Measurements from ENCODE around the gene ARID3B. TPM values are rescaled to one million over a fixed set of nuclear protein-coding genes. Genes with fewer than 3 reads are reported as not detected.

Gene ARID3B
- polyA plus RNA-seq, 1 of the 3 experiments (the other 2 are of a cell fraction): 3.0 TPM

DNA sequence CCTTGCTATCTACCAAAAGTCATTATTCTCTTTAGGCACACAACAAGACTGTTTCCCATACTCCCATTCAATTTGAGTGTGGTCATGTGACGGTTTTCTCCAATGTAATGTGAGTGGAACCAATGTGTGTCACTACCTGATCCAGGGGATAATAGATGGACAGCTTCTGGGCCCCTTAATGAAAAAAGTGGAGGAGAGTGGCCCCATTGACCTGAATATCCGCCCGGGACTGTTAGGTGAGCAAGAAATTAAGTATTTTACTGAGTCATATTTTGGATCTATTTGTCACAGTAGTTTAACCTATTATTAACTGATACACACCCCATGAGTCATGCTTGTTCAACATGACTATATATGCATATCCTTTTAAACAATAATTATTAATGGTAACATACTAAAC lies 15.1 kb upstream of the ARID3B start:
- H3K9me3 ChIP-seq: no peaks in the 10 kb centered on the region
- H3K4me2 ChIP-seq: peak overlapping the region; percentile 23; the same call in 1 of the 2 replicates
- WGBS (ENCODE audit: low lambda C conversion rate): 24% methylated on average over 3 of the region's 3 CpGs

DNA sequence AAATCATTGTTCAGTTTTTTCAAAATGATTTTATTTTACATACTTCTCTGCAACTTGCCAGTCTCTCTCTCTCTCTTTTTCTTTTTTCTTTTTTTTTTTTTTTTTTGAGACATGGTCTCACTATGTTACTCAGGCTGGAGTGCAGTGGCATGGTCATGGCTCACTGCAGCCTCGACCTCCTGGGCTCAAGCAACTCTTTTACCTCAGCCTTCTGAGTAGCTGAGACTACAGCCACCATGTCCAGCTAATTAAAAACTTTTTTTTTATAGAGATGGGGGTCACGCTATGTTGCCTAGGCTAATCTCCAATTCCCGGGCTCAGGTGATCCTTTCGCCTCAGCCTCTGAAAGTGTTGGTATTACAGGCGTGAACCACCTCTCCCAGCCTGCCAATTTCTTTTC lies 12.1 kb upstream of the ARID3B start:
- Histone ChIP-seq H3K9me2 (no peaks in the 10 kb centered on the region), H3K27me3 (ENCODE audit: insufficient read depth) (no peaks in the 10 kb centered on the region), H3K4me1 (ENCODE audit: control insufficient read depth in 1 of 2, insufficient read depth in 2 of 2, low read depth in 1 of 2, low read length in 1 of 2) (peaks cover 0 to 25% of the 10 kb centered on the region in 2 experiments; a peak in 1 of 4 replicates), H3K36me3 (replicated peaks in 1 of 2; ENCODE audit: control insufficient read depth in 1 of 2, insufficient read depth in 2 of 2, low read length in 1 of 2) (no peaks in the 10 kb centered on the region), H3K9me3 (no peaks in the 10 kb centered on the region), H3K9ac (no peak overlapping the region), H3K27ac (ENCODE audit: low read depth in 2 of 2, low read length in 1 of 2) (no peak overlapping the region), H4K20me1 (ENCODE audit: insufficient read depth) (no peaks in the 10 kb centered on the region), H3K79me2 (ENCODE audit: insufficient read depth) (no peaks in the 10 kb centered on the region), H3K4me2 (no peak overlapping the region), H3F3A (replicated peaks; ENCODE audit: insufficient read depth) (peaks cover 13% of the 10 kb centered on the region), H2AFZ (ENCODE audit: low read depth) (no peak overlapping the region), H3K4me3 (ENCODE audit: low read depth in 2 of 2, low read length in 1 of 2) (no peak overlapping the region)
- ChIA-PET POLR2A (no interaction called here), CTCF (no interaction called here)
- WGBS (ENCODE audit: low lambda C conversion rate): 92% methylated on average over 5 of the region's 5 CpGs
- DNase-seq: no peak
- no peak for TF ChIP-seq EP300 (IDR thresholded peaks at IDR 0.05; ENCODE audit: borderline replicate concordance in 1 of 2, low read depth in 1 of 2, low read length in 1 of 2)
- TF ChIP-seq, protein P1, sequence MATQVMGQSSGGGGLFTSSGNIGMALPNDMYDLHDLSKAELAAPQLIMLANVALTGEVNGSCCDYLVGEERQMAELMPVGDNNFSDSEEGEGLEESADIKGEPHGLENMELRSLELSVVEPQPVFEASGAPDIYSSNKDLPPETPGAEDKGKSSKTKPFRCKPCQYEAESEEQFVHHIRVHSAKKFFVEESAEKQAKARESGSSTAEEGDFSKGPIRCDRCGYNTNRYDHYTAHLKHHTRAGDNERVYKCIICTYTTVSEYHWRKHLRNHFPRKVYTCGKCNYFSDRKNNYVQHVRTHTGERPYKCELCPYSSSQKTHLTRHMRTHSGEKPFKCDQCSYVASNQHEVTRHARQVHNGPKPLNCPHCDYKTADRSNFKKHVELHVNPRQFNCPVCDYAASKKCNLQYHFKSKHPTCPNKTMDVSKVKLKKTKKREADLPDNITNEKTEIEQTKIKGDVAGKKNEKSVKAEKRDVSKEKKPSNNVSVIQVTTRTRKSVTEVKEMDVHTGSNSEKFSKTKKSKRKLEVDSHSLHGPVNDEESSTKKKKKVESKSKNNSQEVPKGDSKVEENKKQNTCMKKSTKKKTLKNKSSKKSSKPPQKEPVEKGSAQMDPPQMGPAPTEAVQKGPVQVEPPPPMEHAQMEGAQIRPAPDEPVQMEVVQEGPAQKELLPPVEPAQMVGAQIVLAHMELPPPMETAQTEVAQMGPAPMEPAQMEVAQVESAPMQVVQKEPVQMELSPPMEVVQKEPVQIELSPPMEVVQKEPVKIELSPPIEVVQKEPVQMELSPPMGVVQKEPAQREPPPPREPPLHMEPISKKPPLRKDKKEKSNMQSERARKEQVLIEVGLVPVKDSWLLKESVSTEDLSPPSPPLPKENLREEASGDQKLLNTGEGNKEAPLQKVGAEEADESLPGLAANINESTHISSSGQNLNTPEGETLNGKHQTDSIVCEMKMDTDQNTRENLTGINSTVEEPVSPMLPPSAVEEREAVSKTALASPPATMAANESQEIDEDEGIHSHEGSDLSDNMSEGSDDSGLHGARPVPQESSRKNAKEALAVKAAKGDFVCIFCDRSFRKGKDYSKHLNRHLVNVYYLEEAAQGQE (IDR thresholded peaks at IDR 0.05; ENCODE audit: low read depth, low read length): no peak
- TF ChIP-seq TAF1 (IDR thresholded peaks at IDR 0.05; ENCODE audit: borderline replicate concordance, low read depth, low read length): no peak
- no peak for TF ChIP-seq ELF1 (IDR thresholded peaks at IDR 0.05)
- no peak for TF ChIP-seq RCOR1 (IDR thresholded peaks at IDR 0.05; ENCODE audit: low read length)
- TF ChIP-seq TEAD4 (IDR thresholded peaks at IDR 0.05; ENCODE audit: borderline replicate concordance, insufficient read depth): no peak
- TF ChIP-seq, protein P2, sequence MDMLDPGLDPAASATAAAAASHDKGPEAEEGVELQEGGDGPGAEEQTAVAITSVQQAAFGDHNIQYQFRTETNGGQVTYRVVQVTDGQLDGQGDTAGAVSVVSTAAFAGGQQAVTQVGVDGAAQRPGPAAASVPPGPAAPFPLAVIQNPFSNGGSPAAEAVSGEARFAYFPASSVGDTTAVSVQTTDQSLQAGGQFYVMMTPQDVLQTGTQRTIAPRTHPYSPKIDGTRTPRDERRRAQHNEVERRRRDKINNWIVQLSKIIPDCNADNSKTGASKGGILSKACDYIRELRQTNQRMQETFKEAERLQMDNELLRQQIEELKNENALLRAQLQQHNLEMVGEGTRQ (IDR thresholded peaks at IDR 0.05; ENCODE audit: borderline replicate concordance, low read depth, low read length): no peak
- TF ChIP-seq, protein P3, sequence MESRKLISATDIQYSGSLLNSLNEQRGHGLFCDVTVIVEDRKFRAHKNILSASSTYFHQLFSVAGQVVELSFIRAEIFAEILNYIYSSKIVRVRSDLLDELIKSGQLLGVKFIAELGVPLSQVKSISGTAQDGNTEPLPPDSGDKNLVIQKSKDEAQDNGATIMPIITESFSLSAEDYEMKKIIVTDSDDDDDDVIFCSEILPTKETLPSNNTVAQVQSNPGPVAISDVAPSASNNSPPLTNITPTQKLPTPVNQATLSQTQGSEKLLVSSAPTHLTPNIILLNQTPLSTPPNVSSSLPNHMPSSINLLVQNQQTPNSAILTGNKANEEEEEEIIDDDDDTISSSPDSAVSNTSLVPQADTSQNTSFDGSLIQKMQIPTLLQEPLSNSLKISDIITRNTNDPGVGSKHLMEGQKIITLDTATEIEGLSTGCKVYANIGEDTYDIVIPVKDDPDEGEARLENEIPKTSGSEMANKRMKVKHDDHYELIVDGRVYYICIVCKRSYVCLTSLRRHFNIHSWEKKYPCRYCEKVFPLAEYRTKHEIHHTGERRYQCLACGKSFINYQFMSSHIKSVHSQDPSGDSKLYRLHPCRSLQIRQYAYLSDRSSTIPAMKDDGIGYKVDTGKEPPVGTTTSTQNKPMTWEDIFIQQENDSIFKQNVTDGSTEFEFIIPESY (IDR thresholded peaks at IDR 0.05; ENCODE audit: borderline replicate concordance, low read depth): no peak
- TF ChIP-seq, protein P4, sequence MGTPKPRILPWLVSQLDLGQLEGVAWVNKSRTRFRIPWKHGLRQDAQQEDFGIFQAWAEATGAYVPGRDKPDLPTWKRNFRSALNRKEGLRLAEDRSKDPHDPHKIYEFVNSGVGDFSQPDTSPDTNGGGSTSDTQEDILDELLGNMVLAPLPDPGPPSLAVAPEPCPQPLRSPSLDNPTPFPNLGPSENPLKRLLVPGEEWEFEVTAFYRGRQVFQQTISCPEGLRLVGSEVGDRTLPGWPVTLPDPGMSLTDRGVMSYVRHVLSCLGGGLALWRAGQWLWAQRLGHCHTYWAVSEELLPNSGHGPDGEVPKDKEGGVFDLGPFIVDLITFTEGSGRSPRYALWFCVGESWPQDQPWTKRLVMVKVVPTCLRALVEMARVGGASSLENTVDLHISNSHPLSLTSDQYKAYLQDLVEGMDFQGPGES (IDR thresholded peaks at IDR 0.05; ENCODE audit: low read depth, low read length): no peak

More for the DNA sequence above, 15.1 kb upstream of the ARID3B start:
- Histone ChIP-seq H3K27ac (ENCODE audit: low read depth in 2 of 2, low read length in 1 of 2) (peak overlapping the region in 1 of 2 experiments; percentile 64; a peak in 2 of 4 replicates), H4K20me1 (ENCODE audit: insufficient read depth) (no peaks in the 10 kb centered on the region), H3K79me2 (ENCODE audit: insufficient read depth) (no peaks in the 10 kb centered on the region), H2AFZ (ENCODE audit: low read depth) (no peak overlapping the region), H3F3A (replicated peaks; ENCODE audit: insufficient read depth) (peaks cover 13% of the 10 kb centered on the region), H3K4me3 (ENCODE audit: low read depth in 2 of 2, low read length in 1 of 2) (no peak overlapping the region), H3K36me3 (replicated peaks in 1 of 2; ENCODE audit: control insufficient read depth in 1 of 2, insufficient read depth in 2 of 2, low read length in 1 of 2) (no peaks in the 10 kb centered on the region), H3K4me1 (ENCODE audit: control insufficient read depth in 1 of 2, insufficient read depth in 2 of 2, low read depth in 1 of 2, low read length in 1 of 2) (peaks cover 0 to 13% of the 10 kb centered on the region in 2 experiments; a peak in 1 of 4 replicates), H3K9me2 (no peaks in the 10 kb centered on the region), H3K9ac (no peak overlapping the region), H3K27me3 (ENCODE audit: insufficient read depth) (no peaks in the 10 kb centered on the region)
- DNase-seq: no peak
- ChIA-PET POLR2A (no interaction called here), CTCF (no interaction called here)
- TF ChIP-seq CHD2 (IDR thresholded peaks at IDR 0.05; ENCODE audit: low read length, partially characterized antibody) (no peak), RXRA (IDR thresholded peaks at IDR 0.05; ENCODE audit: borderline replicate concordance, low read depth) (peak; percentile 76), TCF12 (IDR thresholded peaks at IDR 0.05) (peak; percentile 60; the same call in 1 of the 2 replicates), TAF1 (IDR thresholded peaks at IDR 0.05; ENCODE audit: borderline replicate concordance, low read depth, low read length) (no peak), FOXJ3 (CRISPR knock-in tag; IDR thresholded peaks at IDR 0.05) (no peak), JUND (IDR thresholded peaks at IDR 0.05) (peak; percentile 81), SMC3 (IDR thresholded peaks at IDR 0.05; ENCODE audit: low read depth, low read length) (no peak), POLR2AphosphoS5 (IDR thresholded peaks at IDR 0.05; ENCODE audit: low read depth, low read length) (no peak; the same call in 1 of the 2 replicates), NFIC (IDR thresholded peaks at IDR 0.05; ENCODE audit: borderline replicate concordance) (peak; percentile 37; the same call in 1 of the 2 replicates), EP300 (IDR thresholded peaks at IDR 0.05; ENCODE audit: borderline replicate concordance in 1 of 2, low read depth in 1 of 2, low read length in 1 of 2) (peak in 1 of 2 experiments; percentile 57; a peak in 1 of 4 replicates), FOSL2 (IDR thresholded peaks at IDR 0.05; ENCODE audit: borderline replicate concordance, low read depth) (peak; percentile 92), MEF2A (IDR thresholded peaks at IDR 0.05; ENCODE audit: borderline replicate concordance, low read depth) (peak; percentile 38; the same call in 1 of the 2 replicates)
- TF ChIP-seq, protein P5, sequence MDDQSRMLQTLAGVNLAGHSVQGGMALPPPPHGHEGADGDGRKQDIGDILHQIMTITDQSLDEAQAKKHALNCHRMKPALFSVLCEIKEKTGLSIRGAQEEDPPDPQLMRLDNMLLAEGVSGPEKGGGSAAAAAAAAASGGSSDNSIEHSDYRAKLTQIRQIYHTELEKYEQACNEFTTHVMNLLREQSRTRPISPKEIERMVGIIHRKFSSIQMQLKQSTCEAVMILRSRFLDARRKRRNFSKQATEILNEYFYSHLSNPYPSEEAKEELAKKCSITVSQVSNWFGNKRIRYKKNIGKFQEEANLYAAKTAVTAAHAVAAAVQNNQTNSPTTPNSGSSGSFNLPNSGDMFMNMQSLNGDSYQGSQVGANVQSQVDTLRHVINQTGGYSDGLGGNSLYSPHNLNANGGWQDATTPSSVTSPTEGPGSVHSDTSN (IDR thresholded peaks at IDR 0.05): peak; percentile 61
- TF ChIP-seq, protein P6, sequence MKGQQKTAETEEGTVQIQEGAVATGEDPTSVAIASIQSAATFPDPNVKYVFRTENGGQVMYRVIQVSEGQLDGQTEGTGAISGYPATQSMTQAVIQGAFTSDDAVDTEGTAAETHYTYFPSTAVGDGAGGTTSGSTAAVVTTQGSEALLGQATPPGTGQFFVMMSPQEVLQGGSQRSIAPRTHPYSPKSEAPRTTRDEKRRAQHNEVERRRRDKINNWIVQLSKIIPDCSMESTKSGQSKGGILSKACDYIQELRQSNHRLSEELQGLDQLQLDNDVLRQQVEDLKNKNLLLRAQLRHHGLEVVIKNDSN (IDR thresholded peaks at IDR 0.05; ENCODE audit: borderline replicate concordance, low read depth): peak; percentile 80

All from SK-N-SH (cell line).